Activated CD4-positive, CD25-positive, alpha-beta regulatory T cell treated with anti-CD3 and anti-CD28 coated beads, Interleukin-2, amount 50 U/mL, for 72 hours (primary cell): ENCODE results near the gene RPTOR.

Experiments used
- DNase-seq: peaks from one replicate; pipeline ENCODE4 v3.0.0; 2021

Gene RPTOR

GRCh38 chr17:80591788-80592187 is 47.1 kb downstream of the RPTOR start:
- DNase-seq, result no peak

DNA sequence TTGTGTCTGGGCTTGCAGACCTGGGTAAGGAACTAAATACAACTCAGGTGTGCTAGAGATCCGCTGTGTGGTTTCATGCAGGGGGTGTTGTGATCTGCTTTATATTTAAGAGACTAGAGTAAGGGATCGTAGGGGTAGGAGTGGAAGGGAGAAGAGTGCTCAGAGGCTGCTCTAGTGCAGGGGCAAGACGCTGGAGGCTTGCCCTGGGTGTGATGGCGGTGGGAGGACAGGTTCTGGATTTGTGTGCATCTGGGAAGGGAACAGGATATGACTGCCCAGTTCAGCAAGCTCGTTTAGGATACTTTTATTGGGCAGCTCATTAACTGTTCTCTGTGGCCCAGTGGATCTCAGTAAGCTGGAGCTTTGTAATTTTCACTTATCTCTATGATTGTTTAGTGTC is 47.6 kb downstream of the RPTOR start:
- DNase-seq, result no peak

DNA sequence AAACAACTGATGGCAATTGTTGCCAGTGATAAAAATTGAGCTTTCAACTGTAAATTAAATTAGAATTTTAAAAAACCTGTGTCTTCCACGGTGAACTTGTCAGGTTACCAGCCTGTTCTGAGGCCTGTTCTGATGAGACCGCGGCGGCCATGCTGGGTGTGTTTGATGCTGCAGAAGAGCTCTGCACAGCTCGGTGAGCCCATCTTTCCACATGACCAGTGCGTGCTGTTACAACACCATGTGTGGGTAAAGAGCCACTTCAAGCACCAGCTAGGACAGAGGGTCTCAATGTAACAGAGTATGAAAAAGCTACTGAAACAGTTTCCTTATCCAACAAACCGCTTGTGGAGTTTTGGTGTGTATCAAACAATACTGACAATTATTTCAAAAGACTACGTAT is 48.5 kb downstream of the RPTOR start:
- no peak for DNase-seq

GRCh38 chr17:80594431-80595269 is 50.0 kb downstream of the RPTOR start:
- no peak for DNase-seq

GRCh38 chr17:80596760-80597608 is 52.3 kb downstream of the RPTOR start:
- no peak for DNase-seq

DNA sequence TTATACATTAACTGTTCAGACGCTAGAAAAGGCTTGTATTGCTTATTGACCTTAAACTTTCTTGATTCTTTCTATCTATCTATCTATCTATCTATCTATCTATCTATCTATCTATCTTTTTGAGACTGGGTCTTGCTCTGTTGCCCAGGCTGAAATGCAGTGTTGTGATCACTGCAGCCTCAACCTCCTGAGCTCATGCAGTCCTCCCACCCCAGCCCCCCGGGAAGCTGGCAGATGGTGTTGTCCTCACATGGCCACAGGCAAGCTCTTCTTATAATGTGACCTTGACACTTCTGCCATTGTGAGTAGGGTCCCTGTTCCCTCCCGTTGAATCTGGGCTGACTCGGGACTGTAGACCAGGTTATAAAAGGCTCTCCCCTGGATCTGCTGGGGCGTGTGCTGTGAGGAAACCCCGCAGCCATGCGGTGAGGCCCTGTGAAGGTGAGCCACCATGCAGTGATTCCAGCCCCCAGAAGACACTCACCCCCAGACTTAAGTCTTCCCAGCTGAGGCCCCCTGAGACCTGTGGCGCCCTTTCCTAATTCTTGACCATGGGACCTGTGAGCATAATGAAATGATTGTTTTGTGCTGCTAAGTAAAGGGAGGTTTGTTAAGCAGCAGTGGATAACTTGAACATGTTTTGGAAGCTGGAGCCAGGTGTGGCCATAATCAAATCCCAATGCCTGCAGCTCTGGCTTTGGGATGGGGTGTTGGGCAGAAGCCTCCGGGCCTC is 54.3 kb downstream of the RPTOR start:
- no peak for DNase-seq

- DNase-seq, result no peak
These were observed 55.1 kb downstream of the RPTOR start for GRCh38 chr17:80599546-80600305.

GRCh38 chr17:80601146-80601545 is 56.5 kb downstream of the RPTOR start:
- no peak for DNase-seq

- DNase-seq, result no peak
These were observed 58.8 kb downstream of the RPTOR start for GRCh38 chr17:80603396-80603795.

- no peak for DNase-seq
These were observed 59.5 kb downstream of the RPTOR start for GRCh38 chr17:80604009-80604669.

DNA sequence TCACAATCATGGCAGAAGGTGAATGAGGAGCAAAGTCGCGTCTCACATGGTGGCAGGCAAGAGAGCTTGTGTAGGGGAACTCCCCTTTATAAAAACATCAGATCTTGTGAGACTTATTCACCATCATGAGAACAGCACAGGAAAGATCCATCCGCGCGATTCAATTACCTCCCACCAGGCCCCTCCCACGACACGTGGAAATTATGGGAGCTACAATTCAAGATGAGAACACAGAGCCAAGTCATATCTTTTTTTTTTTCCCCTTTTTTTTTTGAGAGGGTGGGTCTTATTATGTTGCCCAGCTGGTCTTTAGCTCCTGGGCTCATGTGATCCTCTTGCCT is 60.0 kb downstream of the RPTOR start:
- DNase-seq, result no peak

DNA sequence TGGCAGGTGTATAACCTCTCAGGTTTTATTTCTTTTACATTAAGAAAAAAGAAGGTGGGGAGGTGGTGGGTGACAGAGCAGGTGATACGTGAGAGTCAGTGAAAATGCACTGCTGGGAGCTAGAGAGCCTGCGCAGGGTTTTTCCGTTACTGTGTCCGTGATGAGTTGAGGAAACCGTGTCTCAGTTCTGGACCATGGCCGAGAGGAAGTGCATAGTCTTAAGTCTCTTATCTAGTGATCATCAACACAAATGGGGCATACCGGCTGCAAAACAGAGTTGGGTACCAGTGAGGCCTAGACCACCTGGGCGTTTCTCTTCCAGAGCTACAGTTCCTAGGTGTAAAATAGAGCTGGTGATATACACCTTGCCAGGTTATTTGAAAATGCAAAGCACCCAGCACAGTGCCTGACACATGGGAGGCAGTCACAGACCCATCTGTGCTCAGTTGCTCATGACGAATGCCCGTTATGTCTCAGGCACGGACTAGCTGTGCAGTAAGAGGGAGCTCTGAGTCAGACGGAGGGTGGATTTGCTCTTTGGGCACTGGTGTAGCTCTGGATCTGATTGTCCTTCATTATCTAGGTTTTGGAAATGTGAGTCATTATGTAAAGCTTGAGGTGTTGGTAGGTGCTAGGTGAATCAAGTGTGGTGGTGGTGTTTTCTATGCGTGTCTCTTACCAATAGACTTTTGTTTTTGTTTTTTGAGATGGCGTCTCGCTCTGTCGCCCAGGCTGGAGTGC is 60.9 kb downstream of the RPTOR start:
- DNase-seq, result peak; percentile 60

DNA sequence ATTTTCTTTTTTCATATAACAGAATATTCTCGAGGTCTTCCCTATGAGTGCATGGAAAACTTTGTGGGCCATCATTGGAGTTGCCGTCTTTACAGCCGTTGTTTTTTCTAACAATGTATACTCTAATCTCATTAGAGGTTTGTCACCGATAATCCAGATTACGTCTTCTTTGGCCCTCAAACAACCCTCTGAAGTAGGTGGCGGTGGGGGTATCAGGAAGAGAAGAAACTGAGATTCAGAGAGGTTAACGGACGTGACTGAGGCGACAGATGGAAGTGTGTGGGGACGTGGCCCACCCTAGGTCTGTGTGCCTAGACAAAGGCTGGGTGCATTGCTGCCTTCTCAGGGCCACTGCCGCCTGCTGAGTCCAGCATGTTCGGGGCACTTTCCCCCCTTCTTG is 63.7 kb downstream of the RPTOR start:
- DNase-seq, result no peak

- DNase-seq, result no peak
These were observed 65.1 kb downstream of the RPTOR start for GRCh38 chr17:80609757-80610156.

DNA sequence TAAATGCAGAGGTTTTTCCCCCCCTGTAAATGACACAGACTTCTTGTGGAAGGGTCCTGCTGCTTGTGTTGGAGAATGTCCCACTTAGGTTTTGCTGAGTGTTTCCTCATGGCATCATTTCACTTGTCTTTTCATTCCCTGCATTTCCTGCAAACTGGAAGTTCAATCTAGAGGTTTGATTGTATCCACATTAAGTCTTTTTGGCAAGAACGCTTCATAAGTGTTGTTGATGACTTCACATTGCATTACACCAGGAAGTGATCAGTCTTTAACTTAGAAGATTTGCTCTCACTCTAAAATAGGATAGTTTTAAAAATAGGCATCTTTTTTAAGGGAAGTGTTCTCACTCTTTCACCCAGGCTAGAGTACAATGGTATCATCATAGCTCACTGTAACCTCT is 67.2 kb downstream of the RPTOR start:
- no peak for DNase-seq

DNA sequence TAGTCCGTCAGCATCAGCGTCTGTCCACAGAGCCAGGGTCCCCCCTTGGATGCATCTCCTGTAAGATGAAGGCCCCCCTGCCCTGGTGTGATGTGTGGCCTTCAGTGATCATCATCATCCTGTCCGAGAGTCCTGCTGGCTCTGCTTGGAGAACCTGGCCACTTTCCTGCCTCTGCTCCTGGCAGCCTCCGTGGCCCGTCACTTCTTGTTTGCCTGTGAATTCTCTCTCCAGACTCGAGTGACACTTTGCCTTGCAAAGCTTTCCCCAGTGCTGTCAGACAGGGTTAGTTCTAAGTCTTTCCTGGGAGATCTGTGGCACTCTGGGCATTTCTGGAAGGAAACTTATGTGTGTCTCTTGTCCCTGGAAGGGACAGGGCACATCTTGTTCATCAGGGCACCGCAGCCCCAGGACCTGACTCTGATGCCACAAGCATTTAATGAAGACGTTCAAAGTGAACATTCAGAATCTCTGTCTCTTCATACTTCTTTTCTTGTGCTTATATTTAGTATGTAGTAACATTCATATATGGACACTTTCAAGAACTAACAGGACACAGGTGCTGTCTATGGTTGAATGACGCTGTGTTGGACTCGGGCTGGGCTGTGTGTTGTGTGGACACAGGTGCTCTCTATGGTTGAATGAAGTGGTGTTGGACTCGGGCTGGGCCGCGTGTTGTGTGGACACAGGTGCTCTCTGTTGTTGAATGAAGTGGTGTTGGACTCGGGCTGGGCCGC is 68.5 kb downstream of the RPTOR start:
- no peak for DNase-seq

DNA sequence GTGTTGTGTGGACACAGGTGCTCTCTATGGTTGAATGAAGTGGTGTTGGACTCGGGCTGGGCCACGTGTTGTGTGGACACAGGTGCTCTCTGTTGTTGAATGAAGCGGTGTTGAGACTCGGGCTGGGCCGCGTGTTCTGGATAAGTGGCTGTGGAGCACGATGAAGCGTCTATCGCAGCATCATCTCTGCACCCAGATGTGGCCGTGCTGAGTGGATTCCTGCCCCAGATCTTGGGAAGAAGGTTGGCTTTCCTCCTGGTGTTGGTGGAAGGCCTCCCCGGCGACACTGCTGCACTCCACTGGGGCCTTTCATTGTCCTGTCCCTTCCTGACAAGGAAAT is 69.1 kb downstream of the RPTOR start:
- DNase-seq, result no peak

DNA sequence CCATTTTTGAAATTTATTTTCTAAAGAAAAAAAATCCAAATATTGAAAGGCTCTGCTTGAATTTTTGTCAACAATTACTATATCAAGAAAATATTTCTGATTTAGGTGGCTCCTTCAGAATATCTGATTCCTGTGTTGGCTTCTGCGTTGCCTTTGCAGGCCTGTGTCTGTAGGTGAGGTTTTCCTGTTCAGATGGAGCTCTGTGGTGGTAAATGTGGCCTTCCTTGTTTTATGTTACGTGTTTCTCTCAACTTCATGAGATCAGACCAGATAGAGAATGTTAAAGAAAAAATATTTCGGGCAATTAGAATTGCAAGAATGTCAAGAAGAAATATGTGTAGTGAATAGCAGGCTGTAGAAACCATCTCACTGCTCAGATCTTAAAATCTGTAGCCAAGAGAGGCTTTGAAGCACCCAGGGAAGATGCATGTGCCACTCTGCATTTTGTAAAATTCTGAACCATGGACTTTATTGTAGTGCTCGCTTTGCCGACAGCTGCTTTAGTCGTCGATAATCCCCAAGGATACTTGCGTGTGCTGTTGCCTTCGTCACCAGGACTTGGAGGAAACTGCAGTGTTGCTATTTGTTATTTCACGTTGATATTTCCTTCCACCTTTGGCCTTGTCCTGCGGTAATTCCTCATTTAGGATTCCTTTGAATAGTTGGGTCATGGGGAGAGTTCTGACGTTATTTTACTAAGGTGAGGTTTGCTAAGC is 69.9 kb downstream of the RPTOR start:
- DNase-seq, result no peak

DNA sequence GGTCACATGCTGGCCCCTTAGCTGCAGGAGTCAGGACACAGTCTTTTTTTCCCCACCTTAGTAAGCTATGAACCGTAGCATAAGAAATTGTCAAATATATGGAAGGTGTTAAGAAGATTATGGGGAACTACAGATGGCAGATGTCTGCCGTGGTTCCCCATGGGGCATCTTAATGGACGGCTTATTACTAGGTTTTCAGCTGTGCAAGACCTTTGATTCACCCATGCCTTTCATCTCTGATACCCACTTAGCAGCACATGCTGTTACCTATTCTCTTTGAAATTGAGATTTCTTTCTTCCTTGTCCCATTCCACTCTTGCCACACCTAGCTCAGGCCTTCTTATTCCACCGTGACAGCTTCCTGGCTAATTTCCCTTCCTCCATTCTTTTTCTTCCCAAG is 70.7 kb downstream of the RPTOR start:
- no peak for DNase-seq

DNA sequence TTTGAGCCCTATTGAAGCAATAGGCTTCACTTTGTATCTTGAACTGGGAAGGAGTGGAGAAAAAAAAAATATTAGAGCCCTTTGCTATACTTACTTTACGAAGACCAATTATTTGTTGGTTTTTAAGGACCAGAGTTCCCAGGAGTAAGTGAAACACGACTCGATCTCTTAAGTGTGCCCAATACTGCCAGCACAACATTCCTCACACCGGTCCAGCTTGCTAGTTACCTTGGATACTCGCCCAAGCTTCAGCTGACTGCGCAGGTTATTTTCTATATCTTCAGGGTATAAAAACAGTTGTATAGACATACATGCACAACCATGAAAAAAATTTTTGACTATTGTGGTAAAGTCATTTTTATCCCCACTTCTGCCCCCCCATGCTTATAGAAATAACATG is 72.1 kb downstream of the RPTOR start:
- no peak for DNase-seq
